Measurements from ENCODE around the gene ADI1. TPM values are rescaled to one million over a fixed set of nuclear protein-coding genes. Genes with fewer than 3 reads are reported as not detected.

The ADI1 gene
- total RNA-seq, 1 donor from 2014 or later, result 297 TPM

DNA sequence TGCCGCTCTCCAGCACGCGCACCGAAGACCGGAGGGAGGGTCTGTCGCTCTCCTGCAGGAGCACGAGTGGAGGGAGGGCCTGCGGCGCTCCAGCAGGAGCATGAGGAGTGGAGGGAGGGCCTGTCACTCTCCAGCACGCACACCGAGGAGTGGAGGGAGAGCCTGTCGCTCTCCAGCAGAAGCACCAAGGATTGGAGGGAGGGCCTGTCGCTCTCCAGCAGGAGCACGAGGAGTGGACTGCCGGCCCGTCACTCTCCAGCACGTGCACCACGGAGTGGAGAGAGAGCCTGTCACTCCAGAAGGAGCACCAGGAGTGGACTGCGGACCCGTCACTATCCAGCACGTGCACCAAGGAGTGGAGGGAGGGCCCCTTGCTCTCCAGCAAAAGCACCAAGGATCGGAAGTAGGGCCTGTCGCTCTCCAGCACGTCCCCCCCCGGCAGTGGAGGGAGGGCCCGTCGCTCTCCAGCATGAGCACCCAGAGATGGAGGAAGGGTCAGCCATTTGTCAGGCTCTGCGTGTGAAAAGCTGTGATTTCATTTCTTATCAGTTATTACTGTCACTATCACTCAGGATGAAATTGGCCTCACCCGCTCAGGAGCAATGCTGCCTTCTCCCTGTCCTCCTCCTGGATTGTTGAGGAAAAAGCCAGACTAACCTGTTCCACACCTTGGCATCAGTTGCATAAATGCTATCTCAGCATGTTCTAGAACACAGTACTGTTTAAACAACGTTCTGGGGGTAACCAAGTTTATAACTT lies 35.9 kb downstream of the ADI1 start:
- no peak for ATAC-seq
- DNase-seq (ENCODE audit: low spot score), result no peak

DNA sequence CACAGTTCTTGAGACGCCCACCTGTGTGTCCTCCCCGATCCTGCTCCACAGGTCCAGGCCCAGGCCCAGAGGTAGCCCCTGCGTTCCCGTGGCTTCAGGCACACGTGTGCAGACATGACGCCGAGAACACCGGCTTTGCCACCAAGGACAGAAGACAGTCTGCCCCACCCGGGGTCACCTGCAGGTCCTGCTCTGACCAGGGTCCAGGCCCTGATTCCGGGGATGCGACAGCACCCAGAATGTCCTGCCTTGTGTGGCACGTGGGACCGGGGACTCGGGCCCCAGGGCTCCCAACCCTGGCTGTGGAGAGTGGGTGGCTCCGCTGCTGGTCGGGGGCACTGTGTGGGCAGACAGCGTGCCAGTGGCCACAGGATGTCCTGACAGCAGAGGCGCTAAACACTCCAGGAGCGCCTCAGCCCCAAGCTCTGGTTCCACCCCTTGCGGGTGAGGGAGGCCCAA lies 36.9 kb downstream of the ADI1 start:
- DNase-seq (ENCODE audit: low spot score), result no peak
- no peak for ATAC-seq

- DNase-seq (ENCODE audit: low spot score), result no peak
- ATAC-seq, result no peak
Observed at GRCh38 chr2:3481736-3482362, 37.5 kb downstream of the ADI1 start.

DNA sequence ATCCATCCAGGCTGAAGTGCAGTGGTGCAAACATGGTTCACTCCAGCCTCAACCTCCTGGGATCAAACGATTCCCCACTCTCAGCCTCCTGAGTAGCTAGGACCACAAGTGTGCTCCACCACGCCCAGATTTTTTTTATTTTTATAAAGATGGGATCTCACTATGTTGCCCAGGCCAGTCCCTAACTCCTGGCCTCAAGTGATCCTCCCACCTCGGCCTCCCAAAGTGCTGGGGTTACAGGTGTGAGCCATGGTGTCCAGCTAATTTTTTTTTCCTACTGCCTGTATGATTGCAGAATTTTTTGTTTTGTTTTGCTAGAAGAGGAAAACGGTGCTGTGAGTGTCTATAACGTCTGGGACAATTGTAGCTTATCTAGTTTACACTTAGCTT lies 38.3 kb downstream of the ADI1 start:
- no peak for DNase-seq (ENCODE audit: low spot score)
- no peak for ATAC-seq

- peak; percentile 91 for DNase-seq (ENCODE audit: low spot score)
Observed at GRCh38 chr2:3480352-3481010, 38.9 kb downstream of the ADI1 start.

GRCh38 chr2:3479430-3480320 lies 39.7 kb downstream of the ADI1 start:
- no peak for ATAC-seq

More at GRCh38 chr2:3480352-3481010, 38.9 kb downstream of the ADI1 start:
- peak; percentile 96 for ATAC-seq

GRCh38 chr2:3478846-3479385 lies 40.4 kb downstream of the ADI1 start:
- ATAC-seq (no peak), DNase-seq (ENCODE audit: low spot score) (no peak)

More at GRCh38 chr2:3479430-3480320, 39.7 kb downstream of the ADI1 start:
- no peak for DNase-seq (ENCODE audit: low spot score)

- no peak for ATAC-seq
- DNase-seq (ENCODE audit: low spot score), result no peak
Observed at GRCh38 chr2:3476985-3477327, 42.4 kb downstream of the ADI1 start.

DNA sequence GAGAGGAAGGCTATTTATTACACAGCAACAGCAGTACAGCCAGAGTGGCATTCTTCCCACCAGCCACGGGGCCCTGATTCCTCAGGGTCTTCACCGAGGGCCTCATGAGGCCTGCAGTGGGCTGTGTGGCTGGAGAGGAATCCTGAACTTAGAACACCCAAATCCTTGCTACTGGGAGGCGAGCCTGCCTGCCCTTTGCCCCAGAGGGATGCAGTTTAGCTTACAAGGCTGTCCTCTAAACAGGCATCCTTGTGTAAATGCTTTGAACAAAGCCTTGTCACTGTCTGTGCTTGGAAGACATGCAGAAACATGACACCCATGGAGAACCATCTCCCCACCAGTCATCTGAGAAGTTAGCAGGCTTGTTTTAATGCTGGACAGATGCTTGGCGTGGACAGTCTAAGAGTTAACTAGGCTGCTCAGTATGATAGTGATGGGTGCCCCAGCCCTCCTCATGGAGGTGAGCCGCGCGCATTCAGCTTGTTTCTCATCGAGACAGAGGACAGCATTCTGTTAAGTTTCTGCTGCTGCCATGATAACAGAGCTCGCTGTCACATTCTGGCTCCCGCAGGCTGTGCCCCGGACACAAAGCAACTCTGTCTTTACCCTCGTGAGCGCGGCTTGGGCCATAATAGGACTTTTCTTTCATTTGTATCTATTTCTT lies 42.9 kb downstream of the ADI1 start:
- ATAC-seq, result no peak
- no peak for DNase-seq (ENCODE audit: low spot score)

GRCh38 chr2:3475771-3476170 lies 43.6 kb downstream of the ADI1 start:
- no peak for ATAC-seq
- no peak for DNase-seq (ENCODE audit: low spot score)

DNA sequence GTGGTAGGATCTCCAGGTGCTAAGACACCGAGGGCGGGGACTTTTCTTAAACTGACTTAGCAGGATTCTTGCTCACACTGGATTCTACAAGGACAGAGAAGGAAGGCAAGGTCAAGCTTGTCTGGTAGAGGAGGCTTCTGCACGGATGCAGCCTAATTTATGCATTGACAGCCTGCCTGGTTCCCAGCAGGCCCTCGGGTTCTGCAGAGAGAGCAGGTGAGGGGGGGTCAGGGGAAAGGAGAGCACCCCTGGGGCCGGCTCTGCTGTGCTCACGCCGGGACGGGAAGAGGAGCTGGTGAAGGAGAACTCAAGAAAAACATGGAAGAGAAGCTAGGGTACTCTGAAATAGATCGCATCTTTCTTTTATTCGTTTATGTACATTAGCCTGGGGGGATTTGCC lies 46.4 kb downstream of the ADI1 start:
- DNase-seq (ENCODE audit: low spot score) (no peak), ATAC-seq (no peak)

DNA sequence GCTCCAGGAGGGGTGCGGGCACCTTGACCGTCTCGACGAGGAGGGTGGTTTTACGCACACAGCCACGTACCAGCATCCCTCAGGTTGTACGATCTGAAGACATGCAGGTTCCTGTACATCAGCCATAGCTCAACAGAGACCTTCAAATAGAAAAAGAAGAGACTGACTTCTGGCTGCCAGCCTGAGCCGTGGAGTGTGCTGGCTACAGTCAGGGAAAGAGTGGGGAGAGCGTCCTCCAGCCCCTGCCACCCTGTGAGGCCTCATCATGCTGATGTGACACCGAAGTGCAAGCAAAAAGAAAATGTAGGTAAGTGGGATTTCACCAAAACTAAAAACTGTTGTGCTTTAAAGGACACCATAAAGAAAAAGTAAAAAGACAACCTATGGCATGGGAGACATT lies 47.0 kb downstream of the ADI1 start:
- ATAC-seq (no peak), DNase-seq (ENCODE audit: low spot score) (no peak)

GRCh38 chr2:3470856-3471737 lies 48.2 kb downstream of the ADI1 start:
- ATAC-seq (no peak), DNase-seq (ENCODE audit: low spot score) (no peak)

DNA sequence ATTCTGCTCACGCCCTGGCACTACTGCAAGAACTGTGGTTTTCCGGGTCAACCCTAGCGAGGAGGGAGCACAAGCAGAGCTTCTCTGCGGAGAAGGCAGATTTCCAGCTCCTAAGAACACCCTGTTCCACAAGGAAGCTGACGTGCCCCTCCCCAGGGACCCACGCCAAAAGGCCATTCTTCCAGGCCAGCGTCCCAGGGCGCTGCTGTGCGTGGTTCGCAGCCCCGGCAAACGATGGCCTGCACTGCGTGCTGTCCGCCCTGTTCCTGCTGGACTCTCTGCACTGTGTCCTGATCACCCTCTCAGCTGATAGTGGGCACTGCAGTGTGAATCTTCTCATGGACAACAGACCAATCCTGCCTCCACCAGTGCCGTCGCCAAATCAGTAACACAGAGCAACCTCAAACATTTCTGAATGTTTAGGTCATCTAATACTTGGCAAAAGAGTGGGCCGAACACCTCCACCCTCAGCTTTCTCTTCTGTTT lies 49.1 kb downstream of the ADI1 start:
- peak; percentile 60 for DNase-seq (ENCODE audit: low spot score)

DNA sequence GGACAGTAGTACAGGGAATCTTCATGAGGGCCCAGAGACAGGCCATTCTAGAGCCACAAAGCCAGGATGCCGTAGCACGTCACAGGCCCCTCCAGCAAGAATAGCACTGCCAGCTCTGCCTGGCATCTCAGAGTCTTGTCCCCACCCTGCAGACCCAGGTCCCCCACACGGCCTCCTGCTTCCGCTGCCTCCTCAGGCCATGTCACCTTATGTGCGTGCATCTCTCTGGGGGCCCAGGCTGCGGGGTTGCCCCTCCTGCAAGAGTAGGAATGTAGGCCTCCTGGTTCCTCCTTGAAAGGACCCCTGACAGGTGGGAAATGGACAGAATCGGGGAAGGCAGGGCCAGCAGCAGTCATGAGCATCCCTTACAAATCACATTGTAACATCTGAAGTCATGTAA lies 49.8 kb downstream of the ADI1 start:
- DNase-seq (ENCODE audit: low spot score) (no peak), ATAC-seq (no peak)

More for the DNA sequence above, 49.1 kb downstream of the ADI1 start:
- ATAC-seq, result peak; percentile 65

GRCh38 chr2:3468296-3468988 lies 50.9 kb downstream of the ADI1 start:
- ATAC-seq (no peak), DNase-seq (ENCODE audit: low spot score) (no peak)

- DNase-seq (ENCODE audit: low spot score) (no peak), ATAC-seq (no peak)
Observed at GRCh38 chr2:3467654-3468053, 51.7 kb downstream of the ADI1 start.

DNA sequence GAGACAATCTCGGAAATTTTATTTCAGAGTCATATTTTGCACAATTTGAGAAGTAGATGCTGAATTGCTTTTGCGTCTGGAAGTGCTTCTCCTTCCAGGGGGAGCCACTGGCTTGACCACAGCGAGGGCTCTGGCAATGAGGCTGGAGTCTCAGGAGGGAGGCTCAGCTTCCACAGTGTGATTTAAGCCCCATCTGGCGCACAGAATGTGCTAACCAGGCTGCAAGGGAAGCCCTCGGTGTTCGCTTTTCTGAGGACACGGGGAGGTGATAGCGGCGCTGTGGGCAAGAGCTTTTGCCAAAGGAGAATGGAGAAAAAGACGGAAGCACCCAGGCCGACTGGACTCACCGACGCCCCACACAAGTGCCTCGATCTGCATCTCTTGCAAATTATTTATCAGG lies 52.4 kb downstream of the ADI1 start:
- ATAC-seq (no peak), DNase-seq (ENCODE audit: low spot score) (no peak)

Measured in left lobe of liver (tissue), 2 donors.